HFF-Myc (cell line): ENCODE results near the gene MAP4K5.

Experiments used
- DNase-seq: peaks from one replicate; pipeline ENCODE4 v3.0.0-alpha.2; 2011; ENCODE audit warnings: low read depth; ENCODE audit errors: extremely low read depth
- H3K4me3 ChIP-seq: replicated peaks from 2 replicates; pipeline ENCODE4 v1.5.1; 2011; ENCODE audit warnings: low read depth, mild to moderate bottlenecking, control low read depth, low read length
- CTCF ChIP-seq: IDR thresholded peaks from 2 replicates; pipeline ENCODE4 v1.5.1; 2012; ENCODE audit warnings: mild to moderate bottlenecking, low read depth, low read length, control low read depth; ENCODE audit errors: missing control alignments

MAP4K5 gene

GRCh38 chr14:50488521-50488920 is 43.8 kb downstream of the MAP4K5 start:
- DNase-seq, result no peak
- no peak overlapping the region for H3K4me3 ChIP-seq
- no peak for TF ChIP-seq CTCF

GRCh38 chr14:50479041-50479440 is 53.3 kb downstream of the MAP4K5 start:
- TF ChIP-seq CTCF, result no peak
- H3K4me3 ChIP-seq, result no peak overlapping the region
- DNase-seq, result no peak

DNA sequence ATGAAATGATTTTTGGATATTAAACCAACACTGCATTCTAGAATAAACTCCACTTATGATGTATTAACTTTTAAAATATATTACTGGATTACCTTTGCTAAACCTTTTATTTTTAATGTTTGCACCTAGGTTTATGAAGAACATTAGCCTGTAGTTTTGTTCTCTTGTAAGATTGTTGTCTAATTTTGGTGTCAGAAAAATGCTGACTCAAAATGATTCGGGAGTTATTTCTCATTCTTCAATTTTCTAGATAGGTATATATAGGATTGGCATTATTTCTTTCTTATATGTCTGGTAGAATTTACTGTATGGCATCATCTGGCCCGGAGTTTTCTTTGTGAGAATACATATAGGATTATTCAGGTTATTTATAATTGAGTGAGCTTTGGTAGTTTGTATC is 54.6 kb downstream of the MAP4K5 start:
- no peak for TF ChIP-seq CTCF
- no peak overlapping the region for H3K4me3 ChIP-seq
- DNase-seq, result no peak

DNA sequence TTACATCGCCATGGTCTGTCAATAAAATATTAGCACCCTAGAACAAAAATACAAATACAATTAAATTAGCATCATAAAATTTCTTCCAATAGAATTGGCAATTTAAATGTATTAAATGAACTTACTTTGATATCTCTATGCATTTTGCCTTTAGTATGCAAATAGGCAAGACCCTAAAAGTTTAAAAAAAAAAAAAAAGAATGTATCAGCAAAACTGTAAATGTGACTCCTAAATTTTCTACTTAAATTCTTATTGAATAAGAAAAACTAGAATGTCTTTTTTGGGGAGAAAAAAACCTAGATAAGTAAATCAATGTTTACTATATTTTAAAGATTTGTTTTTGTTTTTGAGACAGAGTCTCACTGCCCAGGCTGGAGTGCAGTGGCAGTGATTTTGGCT is 56.2 kb downstream of the MAP4K5 start:
- no peak overlapping the region for H3K4me3 ChIP-seq
- TF ChIP-seq CTCF, result no peak
- DNase-seq, result no peak

DNA sequence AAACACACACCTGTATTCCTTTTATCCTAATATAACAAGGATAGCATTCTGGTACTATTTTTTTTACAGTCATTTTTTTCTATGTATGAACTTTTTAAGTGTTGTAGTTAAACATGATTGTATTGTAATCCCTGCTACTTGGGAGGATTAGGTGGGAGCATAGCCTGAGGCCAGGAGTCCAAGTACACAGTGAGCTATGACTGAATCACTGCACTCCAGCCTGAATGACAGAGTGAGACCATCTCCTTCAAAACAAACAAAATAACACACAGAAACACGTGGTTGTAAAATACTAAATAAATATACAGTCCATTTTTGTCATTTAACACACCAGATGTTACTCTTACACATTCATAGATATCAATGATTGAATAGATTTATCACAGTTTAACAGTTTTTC is 56.9 kb downstream of the MAP4K5 start:
- no peak overlapping the region for H3K4me3 ChIP-seq
- no peak for TF ChIP-seq CTCF
- DNase-seq, result no peak

DNA sequence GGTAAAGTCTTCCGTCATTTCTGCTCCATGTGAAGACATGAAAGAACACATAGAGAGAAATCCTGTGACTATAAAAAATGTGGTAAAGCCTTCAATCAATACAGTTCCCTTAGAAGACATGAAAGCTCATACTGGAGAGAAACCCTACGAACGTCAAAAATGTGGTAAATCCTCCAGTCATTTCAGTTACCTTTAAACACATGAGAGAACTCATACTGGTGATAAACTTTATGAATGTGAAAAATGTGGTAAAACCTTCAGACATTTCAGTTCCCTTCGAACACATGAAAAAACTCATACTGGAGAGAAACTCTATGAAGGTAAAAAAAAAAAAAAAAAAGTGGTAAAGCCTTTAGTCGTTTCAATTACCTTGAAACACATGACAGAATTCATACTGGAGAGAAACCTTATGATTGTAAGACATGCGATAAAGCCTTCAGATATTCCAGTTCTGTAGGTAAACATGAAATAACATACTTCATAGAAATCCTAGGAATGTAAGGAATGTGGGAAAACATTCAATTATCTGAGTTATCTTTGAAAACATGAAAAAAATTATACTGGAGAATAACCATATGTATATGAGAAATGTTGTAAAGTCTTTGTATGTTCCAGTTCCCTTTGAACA is 60.4 kb downstream of the MAP4K5 start:
- no peak for DNase-seq

More for the DNA sequence above, 60.4 kb downstream of the MAP4K5 start:
- no peak for TF ChIP-seq CTCF
- no peak overlapping the region for H3K4me3 ChIP-seq
